Stimulated activated CD4-positive, alpha-beta T cell treated with anti-CD3 and anti-CD28 coated beads, Interleukin-1b, Interleukin-23, amount 100 ng/mL, for 24 hours (primary cell): ENCODE measurements around the gene C19orf33.
"Not testable (repeated sequence)": the region's sequence is repeated elsewhere in the genome, so short reads cannot be mapped to it uniquely, and the experiment has no call there.

Source experiments
- DNase-seq, 4 experiments: peaks; one replicate each; pipeline ENCODE4 v3.0.0-alpha.2; 2020; ENCODE audit warnings: low read depth in 4 of 4, low spot score in 1 of 4

C19orf33 gene

GRCh38 chr19:38303517-38304351 lies at the start of gene C19orf33:
TSS of gene C19orf33 (plus strand) at chr19:38304251. CDS start at chr19:38304262, 11 bp downstream.
- no peak for DNase-seq

DNA sequence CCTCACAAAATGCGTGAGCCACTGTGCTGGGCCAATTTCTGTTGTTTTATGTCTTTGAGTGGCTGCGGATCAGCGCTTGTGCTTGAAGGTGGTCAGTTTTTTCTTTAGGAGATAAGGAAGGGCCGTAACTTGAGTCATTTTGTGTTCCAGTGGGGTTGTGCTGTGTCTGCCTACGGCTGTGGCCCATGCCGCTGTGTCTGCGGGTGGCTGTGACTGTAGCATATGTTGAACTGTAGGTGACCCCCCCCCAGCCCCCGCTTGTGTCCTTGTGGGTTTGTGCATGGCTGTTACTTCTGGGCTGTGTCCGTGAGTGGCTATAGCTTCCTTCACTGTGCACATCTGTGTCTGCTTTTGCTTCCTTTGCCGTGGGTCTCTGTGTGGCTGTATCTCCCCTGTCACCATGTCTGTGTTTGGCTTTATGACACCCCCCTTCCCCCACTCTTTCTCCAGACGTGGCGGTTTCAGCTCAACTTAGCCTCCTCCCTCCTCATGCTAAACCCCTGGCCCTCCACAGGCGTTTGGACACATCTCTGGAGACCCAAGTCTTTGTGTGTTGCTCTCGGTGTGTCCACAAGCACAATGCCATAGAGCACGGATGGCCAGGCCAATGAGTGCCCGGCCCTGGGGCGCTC lies 48.6 kb upstream of the C19orf33 start:
- no peak for DNase-seq

GRCh38 chr19:38261942-38262341 lies 42.1 kb upstream of the C19orf33 start:
- not testable (repeated sequence) for DNase-seq

- DNase-seq = no peak
These were observed 41.3 kb upstream of the C19orf33 start for GRCh38 chr19:38262585-38263268.

GRCh38 chr19:38263689-38264485 lies 40.2 kb upstream of the C19orf33 start:
- peak in 2 of 4 experiments; percentile 29 to 71 for DNase-seq

DNA sequence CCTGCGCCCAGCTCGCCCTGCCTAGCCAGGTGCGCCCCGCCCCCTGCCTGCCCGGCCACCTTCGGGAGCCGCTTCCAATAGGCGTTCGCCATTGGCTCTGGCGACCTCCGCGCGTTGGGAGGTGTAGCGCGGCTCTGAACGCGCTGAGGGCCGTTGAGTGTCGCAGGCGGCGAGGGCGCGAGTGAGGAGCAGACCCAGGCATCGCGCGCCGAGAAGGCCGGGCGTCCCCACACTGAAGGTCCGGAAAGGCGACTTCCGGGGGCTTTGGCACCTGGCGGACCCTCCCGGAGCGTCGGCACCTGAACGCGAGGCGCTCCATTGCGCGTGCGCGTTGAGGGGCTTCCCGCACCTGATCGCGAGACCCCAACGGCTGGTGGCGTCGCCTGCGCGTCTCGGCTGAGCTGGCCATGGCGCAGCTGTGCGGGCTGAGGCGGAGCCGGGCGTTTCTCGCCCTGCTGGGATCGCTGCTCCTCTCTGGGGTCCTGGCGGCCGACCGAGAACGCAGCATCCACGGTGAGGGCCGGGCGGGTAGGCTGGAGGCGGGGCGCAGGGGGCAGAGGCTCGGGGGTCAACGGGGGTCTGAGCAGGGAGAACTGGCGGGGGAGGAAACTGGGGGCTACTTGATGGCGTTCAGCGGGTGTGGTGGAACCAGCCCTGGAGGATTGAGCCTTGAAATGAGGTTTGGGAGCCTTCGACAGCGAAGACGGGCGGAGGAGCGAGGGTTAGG lies 39.4 kb upstream of the C19orf33 start, which contains the start of gene SPINT2:
Gene SPINT2, plus strand, starts transcription at position 88 of the 727 bp plus-strand sequence. Its CDS starts 320 bp downstream, at position 408.
- DNase-seq = peak in 3 of 4 experiments; percentile 10 to 29 (median 15)

DNA sequence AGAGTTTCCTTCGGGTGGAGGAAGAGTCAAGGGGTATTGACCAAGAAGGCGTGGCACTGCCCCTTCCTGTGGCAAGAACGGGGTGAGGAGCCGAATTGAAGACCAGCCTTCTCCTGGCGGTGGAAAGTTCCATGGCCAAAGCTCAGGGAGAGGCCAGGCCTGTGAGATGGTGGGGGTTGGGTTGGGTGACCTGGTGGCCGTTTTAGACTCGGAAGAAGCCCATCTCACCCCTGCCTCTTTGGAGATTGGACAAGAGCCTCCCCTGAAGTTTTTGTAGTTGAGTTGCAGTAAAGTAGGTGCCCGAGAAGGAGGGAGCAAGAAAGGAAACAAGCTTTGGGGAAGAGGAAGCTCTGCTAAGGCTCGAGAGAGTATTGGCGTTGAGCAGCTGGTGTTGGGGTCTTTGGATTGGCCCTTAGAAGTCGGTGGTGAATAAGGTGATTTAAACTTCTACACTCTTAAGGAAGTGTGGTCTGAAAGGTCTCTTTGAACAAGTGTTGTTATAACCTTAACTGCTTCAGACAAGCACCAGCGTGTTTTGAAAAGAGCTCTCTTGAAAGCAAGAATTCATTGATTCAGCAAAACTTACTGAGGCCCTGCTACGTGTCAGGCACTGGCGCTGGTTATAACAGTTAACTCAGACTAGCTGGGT lies 38.7 kb upstream of the C19orf33 start:
- DNase-seq = no peak

GRCh38 chr19:38265921-38266429 lies 38.1 kb upstream of the C19orf33 start:
- no peak for DNase-seq

GRCh38 chr19:38266981-38267597 lies 37.0 kb upstream of the C19orf33 start:
- no peak for DNase-seq

- no peak for DNase-seq
These were observed 36.1 kb upstream of the C19orf33 start for GRCh38 chr19:38267761-38268483.

GRCh38 chr19:38268539-38268938 lies 35.5 kb upstream of the C19orf33 start:
- DNase-seq = no peak

GRCh38 chr19:38270587-38271167 lies 33.4 kb upstream of the C19orf33 start:
- DNase-seq = no peak

DNA sequence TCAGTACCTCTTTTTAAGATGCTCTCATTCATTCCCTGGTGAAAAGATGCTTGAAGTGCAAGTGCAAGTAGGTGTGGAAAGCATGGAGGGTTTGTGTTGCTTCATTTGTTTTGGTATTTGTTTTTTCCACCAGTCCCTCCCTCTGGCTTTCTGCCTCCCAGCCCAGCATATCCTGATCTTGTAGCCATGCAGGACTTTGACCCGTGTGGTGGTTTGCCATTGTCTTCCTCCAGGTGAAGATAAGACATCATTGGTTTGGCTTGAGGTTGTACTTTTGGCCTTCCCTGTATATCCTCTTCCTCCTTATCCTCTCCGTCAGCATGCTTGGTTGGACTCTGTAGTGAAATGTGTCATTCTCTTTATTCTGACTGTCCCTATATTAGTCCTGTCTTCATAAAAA lies 30.6 kb upstream of the C19orf33 start:
- no peak for DNase-seq

- DNase-seq = no peak
These were observed 29.3 kb upstream of the C19orf33 start for GRCh38 chr19:38274739-38275138.

GRCh38 chr19:38276942-38277517 lies 27.0 kb upstream of the C19orf33 start:
- DNase-seq = no peak

GRCh38 chr19:38277549-38277948 lies 26.5 kb upstream of the C19orf33 start:
- DNase-seq = no peak

DNA sequence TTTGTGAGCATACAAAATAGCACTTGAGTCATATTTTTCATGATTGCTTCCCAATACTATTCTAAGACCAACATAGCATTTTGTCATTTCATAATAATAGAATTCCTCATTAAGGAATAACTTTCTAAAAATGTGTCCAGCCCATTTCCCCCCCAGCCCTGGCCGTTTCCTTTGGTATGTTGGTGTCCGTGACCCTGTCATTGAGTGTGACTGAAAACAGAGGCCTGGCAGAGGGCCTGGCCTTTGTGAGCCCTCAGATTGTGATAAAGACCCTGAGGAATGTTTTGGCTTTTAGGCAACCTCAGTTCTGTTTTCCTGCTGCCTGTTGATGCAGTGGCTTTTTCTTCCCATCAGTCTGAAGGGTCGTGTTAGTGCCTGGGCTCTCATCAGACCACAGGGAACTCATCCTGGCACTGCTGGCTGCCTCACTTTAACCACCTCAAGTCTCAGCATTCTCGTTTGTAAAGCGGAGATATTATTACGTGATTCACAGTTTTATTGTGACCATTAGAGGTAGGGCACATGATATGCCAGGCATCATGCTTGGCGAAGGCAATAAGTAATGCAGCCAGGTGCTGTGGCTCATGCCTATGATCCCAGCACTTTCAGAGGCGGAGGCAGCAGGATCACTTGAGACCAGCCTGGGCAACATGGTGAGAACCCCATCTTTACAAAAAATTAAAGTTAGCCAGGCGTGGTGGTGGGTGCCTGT lies 25.9 kb upstream of the C19orf33 start:
- DNase-seq = no peak
